Lower leg skin (tissue), 4 donors: ENCODE results near the gene CLIC3. TPM values are rescaled to one million over a fixed set of nuclear protein-coding genes. Genes with fewer than 3 reads are reported as not detected.

Experiments used
- DNase-seq, 2 donors: peaks; one replicate each; pipeline ENCODE4 v3.0.0-alpha.2; 2019; ENCODE audit warnings: low spot score in 2 of 2
- H3K4me3 ChIP-seq: fragments of 200-600 bp; sonication (generic); 2 replicates; pipeline ENCODE4 v1.5.1; 2017; ENCODE audit warnings: mild to moderate bottlenecking, low read depth; ENCODE audit not compliant: poor library complexity, severe bottlenecking
- CTCF ChIP-seq, 3 donors: fragments of 450-650 bp; IDR thresholded peaks; one replicate each; pipeline ENCODE4 v1.5.1; 2016; ENCODE audit warnings: antibody characterized with exemption in 3 of 3, mild to moderate bottlenecking in 3 of 3, moderate library complexity in 2 of 3
- POLR2A ChIP-seq, 2 donors: fragments of 450-650 bp; IDR thresholded peaks; one replicate each; pipeline ENCODE4 v1.6.1; 2016 to 2017; ENCODE audit warnings: antibody characterized with exemption in 2 of 2, mild to moderate bottlenecking in 1 of 2, moderate library complexity in 1 of 2
- WGBS, 2 donors: methylation state at CpG; one replicate each; pipeline ENCODE4 v1.1.5; 2018; 5-methylcytosine and 5-hydroxymethylcytosine counted together
- intact Hi-C: fragments of 100-400 bp; cut with DNase I; formaldehyde crosslinking; loops from one replicate; pipeline ENCODE4 v1.15.0; 2023; ENCODE audit warnings: low total_unique reads
- total RNA-seq, 4 donors: library from RNA; depleted of rRNA; stranded (reverse); fragments of >200 nt; gene quantifications; one replicate each; pipeline ENCODE4 v1.1.0, GENCODE V29; 2016

Gene CLIC3
- total RNA-seq, 4 donors from 2014 or later, result 114 to 328 (median 163) TPM

DNA sequence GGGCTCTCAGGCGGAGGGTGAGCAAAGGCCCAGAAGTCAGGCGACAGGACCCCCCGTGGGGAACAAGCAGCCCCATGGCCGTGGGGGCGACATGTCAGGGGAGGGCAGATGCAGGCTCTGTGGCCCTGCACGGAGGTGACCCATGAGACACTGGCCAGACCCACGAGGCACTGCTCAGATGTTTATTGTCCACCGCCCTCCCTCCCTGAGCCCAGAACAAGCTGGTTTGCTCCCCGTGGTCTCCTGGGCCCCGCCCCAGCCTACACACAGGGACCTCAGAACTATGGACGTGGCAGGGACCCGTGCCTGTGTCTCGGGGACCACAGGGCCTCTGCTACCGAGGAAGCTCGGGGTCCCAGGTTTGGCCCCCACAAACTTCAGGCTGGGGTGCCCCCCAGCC, 33.6 kb upstream of the CLIC3 start:
- H3K4me3 ChIP-seq, result no peak overlapping the region
- intact Hi-C loops, result loop anchor here (5.0 kb wide), 1 partner anchor 248 kb away; no protein-coding TSS in a partner anchor
- TF ChIP-seq CTCF (IDR thresholded peaks at IDR 0.05) (no peak), POLR2A (IDR thresholded peaks at IDR 0.05) (no peak)

GRCh38 chr9:137029058-137029936, 32.9 kb upstream of the CLIC3 start:
- peak in 1 of 3 donors; percentile 70 for TF ChIP-seq CTCF (IDR thresholded peaks at IDR 0.05)
- no peak for TF ChIP-seq POLR2A (IDR thresholded peaks at IDR 0.05)
- intact Hi-C loops, result no loop called here
- DNase-seq, result peak; percentile 59 to 94
- WGBS, 2 donors, result 25 to 29% methylated on average over 18 of the region's 19 CpGs
- H3K4me3 ChIP-seq, result no peak overlapping the region

More for the DNA sequence above, 33.6 kb upstream of the CLIC3 start:
- WGBS, 2 donors, result 65 to 78% methylated on average over 13 to 15 of the region's 15 CpGs
- DNase-seq, result no peak

GRCh38 chr9:137028263-137029057, 32.1 kb upstream of the CLIC3 start:
- no peak for TF ChIP-seq CTCF (IDR thresholded peaks at IDR 0.05)
- WGBS, 2 donors, result 0% methylated on average over 16 to 35 of the region's 98 CpGs
- no peak for DNase-seq
- H3K4me3 ChIP-seq, result peak overlapping the region; percentile 25
- intact Hi-C loops, result no loop called here

GRCh38 chr9:137027369-137028262, 31.2 kb upstream of the CLIC3 start, which contains the start of gene ABCA2:
Gene ABCA2, minus strand, starts transcription at chr9:137028237. Its CDS starts 97 bp downstream, at chr9:137028140.
- intact Hi-C loops, result no loop called here
- DNase-seq, result no peak

More at GRCh38 chr9:137027369-137028262, 31.2 kb upstream of the CLIC3 start, which contains the start of gene ABCA2:
- TF ChIP-seq POLR2A (IDR thresholded peaks at IDR 0.05), result no peak
- no peak for TF ChIP-seq CTCF (IDR thresholded peaks at IDR 0.05)
- H3K4me3 ChIP-seq, result peak within 1 kb of the TSS; percentile 25
- WGBS, 2 donors, result 15 to 40% methylated on average over 9 to 20 of the region's 95 CpGs
